CD4-positive, alpha-beta T cell (primary cell): ENCODE results near the gene TWSG1. TPM values are rescaled to one million over a fixed set of nuclear protein-coding genes. Genes with fewer than 3 reads are reported as not detected.

Experiments
- ATAC-seq: fragments of 200-7000 bp; cut with Tn5 transposase; one replicate; pipeline ENCODE4 v1.10.0; 2022; ENCODE audit warnings: mild to moderate bottlenecking; ENCODE audit not compliant: poor library complexity
- CTCF ChIA-PET: fragments of 350-600 bp; sonication (Branson Sonifier 250); formaldehyde crosslinking; loops from one replicate; lab custom pipeline; 2021; ENCODE audit warnings: antibody characterized with exemption, inconsistent platforms; lab: Charles Lee
- POLR2A ChIA-PET: fragments of 350-600 bp; sonication (Branson Sonifier 250); formaldehyde crosslinking; loops from one replicate; lab custom pipeline; 2021; ENCODE audit warnings: antibody characterized with exemption, inconsistent platforms; lab: Charles Lee
- DNase-seq, 14 experiments: peaks; one replicate each; pipeline ENCODE4 v3.0.0-alpha.2; 2013 to 2020; ENCODE audit warnings: mixed read lengths in 2 of 14
- H3K27ac ChIP-seq, 2 donors: one replicate each; pipeline versions ENCODE4 v1.5.1 to v1.7.0; 2013; ENCODE audit warnings: low read length in 2 of 2, low read depth in 1 of 2, mild to moderate bottlenecking in 1 of 2
- H3K27me3 ChIP-seq, 2 experiments: 1 replicate in 1 of 2; 2 replicates in 1 of 2; pipeline versions ENCODE4 v1.6.1 to v1.7.0; 2013; ENCODE audit warnings: low read length in 2 of 2, control low read depth in 1 of 2, mild to moderate bottlenecking in 1 of 2, moderate library complexity in 1 of 2; ENCODE audit not compliant: insufficient read depth in 2 of 2, control insufficient read depth in 1 of 2
- H3K36me3 ChIP-seq: one replicate; pipeline ENCODE4 v1.6.1; 2013; ENCODE audit warnings: low read length, control low read depth; ENCODE audit not compliant: insufficient read depth
- H3K4me1 ChIP-seq: one replicate; pipeline ENCODE4 v1.6.1; 2013; ENCODE audit warnings: low read length, control low read depth; ENCODE audit not compliant: insufficient read depth
- H3K4me3 ChIP-seq: one replicate; pipeline ENCODE4 v1.5.1; 2013; ENCODE audit warnings: mild to moderate bottlenecking, low read length, moderate library complexity
- H3K9me3 ChIP-seq, 2 experiments: 1 replicate in 1 of 2; 2 replicates in 1 of 2; pipeline versions ENCODE4 v1.6.1 to v1.7.0; 2013; ENCODE audit warnings: low read length in 2 of 2, mild to moderate bottlenecking in 2 of 2, control low read depth in 1 of 2, moderate library complexity in 1 of 2; ENCODE audit not compliant: control insufficient read depth in 1 of 2, insufficient read depth in 1 of 2
- H3K27ac Mint-ChIP-seq: one replicate; pipeline ENCODE4 v1.8.0; 2020; ENCODE audit warnings: mixed read lengths
- H3K27me3 Mint-ChIP-seq: one replicate; pipeline ENCODE4 v1.8.0; 2021; ENCODE audit warnings: mixed read lengths
- H3K36me3 Mint-ChIP-seq: one replicate; pipeline ENCODE4 v1.8.0; 2021; ENCODE audit warnings: low read depth, mixed read lengths
- H3K4me1 Mint-ChIP-seq: one replicate; pipeline ENCODE4 v1.8.0; 2021; ENCODE audit warnings: low read depth, mixed read lengths
- H3K4me3 Mint-ChIP-seq: one replicate; pipeline ENCODE4 v1.8.0; 2020; ENCODE audit warnings: mild to moderate bottlenecking, mixed read lengths
- H3K9me3 Mint-ChIP-seq: one replicate; pipeline ENCODE4 v1.8.0; 2020; ENCODE audit warnings: mixed read lengths
- CTCF ChIP-seq: fragments of 200-600 bp; IDR thresholded peaks from one replicate; pipeline ENCODE4 v1.8.0; 2022; ENCODE audit warnings: antibody characterized with exemption, mild to moderate bottlenecking
- intact Hi-C, 2 experiments: fragments of 100-400 bp; cut with DNase I in 1 of 2; cut with micrococcal nuclease in 1 of 2; formaldehyde crosslinking; loops; one replicate each; pipeline versions ENCODE4 v1.15.1 to v1.9.0; 2023 to 2025; cut with DNase I, micrococcal nuclease
- total RNA-seq, 174 experiments: library from RNA in 2 of 174; stranded (reverse) in 2 of 174; gene quantifications; one replicate each; pipeline ENCODE4 v1.2.3 and lab custom pipeline; 2021 to 2026

Gene TWSG1
- total RNA-seq, 2 experiments from 2014 or later: 2.8 TPM

GRCh38 chr18:9433671-9434121 is 99.1 kb downstream of the TWSG1 start:
- H3K4me1 Mint-ChIP-seq: peaks cover 6% of the 10 kb centered on the region
- ATAC-seq: no peak
- no peak overlapping the region for H3K27ac Mint-ChIP-seq
- no peak for TF ChIP-seq CTCF
- intact Hi-C loops: no loop called here
- Histone ChIP-seq H3K36me3 (no peaks in the 10 kb centered on the region), H3K4me3 (no peak overlapping the region), H3K9me3 (no peaks in the 10 kb centered on the region), H3K27ac (no peak overlapping the region), H3K27me3 (no peaks in the 10 kb centered on the region), H3K4me1 (no peaks in the 10 kb centered on the region)
- no peak for DNase-seq
- no peaks in the 10 kb centered on the region for H3K36me3 Mint-ChIP-seq
- ChIA-PET CTCF (no interaction called here), POLR2A (no interaction called here)
- no peaks in the 10 kb centered on the region for H3K9me3 Mint-ChIP-seq
- peaks cover 7% of the 10 kb centered on the region for H3K27me3 Mint-ChIP-seq
- no peak overlapping the region for H3K4me3 Mint-ChIP-seq

- no peak overlapping the region for H3K4me3 Mint-ChIP-seq
These were observed 99.6 kb downstream of the TWSG1 start for GRCh38 chr18:9434122-9434701.

DNA sequence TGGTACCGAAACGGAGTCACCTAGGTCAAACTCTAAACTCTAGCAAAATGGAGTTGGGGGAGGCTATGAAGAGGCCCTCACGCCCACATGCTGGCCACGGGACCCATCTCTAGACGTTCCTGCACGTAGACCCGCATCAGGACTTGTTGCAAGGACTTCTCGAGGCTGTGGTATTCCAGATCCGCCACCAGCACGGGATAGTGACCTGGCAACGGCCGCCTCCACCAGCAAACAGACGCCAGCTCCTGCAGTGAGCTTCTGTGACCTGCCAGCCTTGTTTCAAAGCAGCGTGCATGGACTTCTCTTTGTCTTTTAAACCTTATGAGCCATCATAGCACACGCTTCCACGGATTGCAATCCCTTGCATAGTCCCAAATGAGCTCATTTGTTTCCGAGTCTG is 100.5 kb downstream of the TWSG1 start:
- H3K36me3 Mint-ChIP-seq: no peaks in the 10 kb centered on the region
- H3K4me1 ChIP-seq: no peaks in the 10 kb centered on the region
- H3K4me1 Mint-ChIP-seq: peaks cover 6% of the 10 kb centered on the region
- no peaks in the 10 kb centered on the region for H3K9me3 Mint-ChIP-seq
- H3K27ac ChIP-seq: no peak overlapping the region
- H3K36me3 ChIP-seq: no peaks in the 10 kb centered on the region
- no peaks in the 10 kb centered on the region for H3K9me3 ChIP-seq
- TF ChIP-seq CTCF: no peak
- CTCF ChIA-PET: no interaction called here
- no peak for DNase-seq
- H3K27me3 ChIP-seq: no peaks in the 10 kb centered on the region
- ATAC-seq: no peak
- no peak overlapping the region for H3K27ac Mint-ChIP-seq
- H3K4me3 Mint-ChIP-seq: no peak overlapping the region
- intact Hi-C loops: no loop called here
- POLR2A ChIA-PET: no interaction called here
- peaks cover 7% of the 10 kb centered on the region for H3K27me3 Mint-ChIP-seq
- no peak overlapping the region for H3K4me3 ChIP-seq

More at GRCh38 chr18:9434122-9434701, 99.6 kb downstream of the TWSG1 start:
- Mint-ChIP-seq H3K27ac (no peak overlapping the region), H3K27me3 (peaks cover 7% of the 10 kb centered on the region), H3K36me3 (no peaks in the 10 kb centered on the region), H3K9me3 (no peaks in the 10 kb centered on the region), H3K4me1 (peaks cover 6% of the 10 kb centered on the region)
- intact Hi-C loops: no loop called here
- DNase-seq (no peak), ATAC-seq (no peak)
- Histone ChIP-seq H3K27me3 (no peaks in the 10 kb centered on the region), H3K9me3 (no peaks in the 10 kb centered on the region), H3K4me1 (no peaks in the 10 kb centered on the region), H3K36me3 (no peaks in the 10 kb centered on the region), H3K4me3 (no peak overlapping the region), H3K27ac (no peak overlapping the region)
- POLR2A ChIA-PET: no interaction called here
- TF ChIP-seq CTCF: no peak
- CTCF ChIA-PET: no interaction called here
